HL-60 (cell line): Measurements from ENCODE around the gene AVP.

Source experiments
- GABPA ChIP-seq: IDR thresholded peaks from 2 replicates; pipeline ENCODE4 v1.6.1; 2012; ENCODE audit warnings: low read depth
- POLR2AphosphoS5 ChIP-seq: IDR thresholded peaks from 2 replicates; pipeline ENCODE4 v1.6.1; 2012; ENCODE audit warnings: low read depth
- SPI1 ChIP-seq: IDR thresholded peaks from 2 replicates; pipeline ENCODE4 v1.6.1; 2012; ENCODE audit warnings: low read depth, mild to moderate bottlenecking, borderline replicate concordance
- TF ChIP-seq, protein P1 (sequence below): IDR thresholded peaks from one replicate; pipeline ENCODE4 v1.5.1; 2011; ENCODE audit warnings: low read length, control low read depth, inconsistent platforms; ENCODE audit not compliant: insufficient read depth
- TF ChIP-seq, protein P2 (sequence below): IDR thresholded peaks from 2 replicates; pipeline ENCODE4 v1.6.1; 2012; ENCODE audit warnings: low read depth; ENCODE audit not compliant: insufficient replicate concordance

DNA sequence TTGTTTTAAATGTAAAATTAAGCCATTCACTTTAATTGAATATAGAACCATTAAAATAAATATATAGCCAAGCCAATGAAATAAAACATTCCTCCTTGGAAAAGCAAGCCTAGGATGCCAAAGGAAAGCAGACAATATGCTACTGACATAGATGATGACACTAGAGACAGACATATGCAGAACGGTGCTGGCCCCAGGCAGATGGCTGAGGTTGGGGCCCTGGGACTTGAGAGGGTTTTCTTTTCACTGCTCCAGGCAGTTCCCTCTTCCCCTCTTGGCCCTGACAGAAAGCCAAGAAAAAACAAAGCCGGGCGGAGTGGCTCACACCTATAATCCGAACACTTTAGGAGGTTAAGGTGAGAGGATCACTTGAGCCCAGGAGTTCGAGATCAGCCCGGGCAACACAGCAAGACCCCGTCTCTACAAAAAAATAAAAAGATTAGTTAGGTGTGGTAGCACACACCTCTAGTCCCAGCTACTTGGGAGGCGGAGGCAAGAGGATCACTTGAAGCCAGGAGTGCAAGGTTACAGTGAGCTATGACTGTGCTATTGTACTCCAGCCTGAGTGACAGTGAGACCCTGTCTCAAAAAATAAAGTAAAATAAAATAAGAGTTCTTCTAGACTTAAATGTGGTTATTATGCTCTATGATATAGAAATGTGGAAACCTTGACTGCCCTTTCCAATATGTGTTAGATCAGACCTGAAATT lies 43.9 kb upstream of the AVP start:
- TF ChIP-seq, protein P1, sequence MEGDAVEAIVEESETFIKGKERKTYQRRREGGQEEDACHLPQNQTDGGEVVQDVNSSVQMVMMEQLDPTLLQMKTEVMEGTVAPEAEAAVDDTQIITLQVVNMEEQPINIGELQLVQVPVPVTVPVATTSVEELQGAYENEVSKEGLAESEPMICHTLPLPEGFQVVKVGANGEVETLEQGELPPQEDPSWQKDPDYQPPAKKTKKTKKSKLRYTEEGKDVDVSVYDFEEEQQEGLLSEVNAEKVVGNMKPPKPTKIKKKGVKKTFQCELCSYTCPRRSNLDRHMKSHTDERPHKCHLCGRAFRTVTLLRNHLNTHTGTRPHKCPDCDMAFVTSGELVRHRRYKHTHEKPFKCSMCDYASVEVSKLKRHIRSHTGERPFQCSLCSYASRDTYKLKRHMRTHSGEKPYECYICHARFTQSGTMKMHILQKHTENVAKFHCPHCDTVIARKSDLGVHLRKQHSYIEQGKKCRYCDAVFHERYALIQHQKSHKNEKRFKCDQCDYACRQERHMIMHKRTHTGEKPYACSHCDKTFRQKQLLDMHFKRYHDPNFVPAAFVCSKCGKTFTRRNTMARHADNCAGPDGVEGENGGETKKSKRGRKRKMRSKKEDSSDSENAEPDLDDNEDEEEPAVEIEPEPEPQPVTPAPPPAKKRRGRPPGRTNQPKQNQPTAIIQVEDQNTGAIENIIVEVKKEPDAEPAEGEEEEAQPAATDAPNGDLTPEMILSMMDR, result no peak
- TF ChIP-seq POLR2AphosphoS5, result no peak
- no peak for TF ChIP-seq GABPA
- TF ChIP-seq, protein P2, sequence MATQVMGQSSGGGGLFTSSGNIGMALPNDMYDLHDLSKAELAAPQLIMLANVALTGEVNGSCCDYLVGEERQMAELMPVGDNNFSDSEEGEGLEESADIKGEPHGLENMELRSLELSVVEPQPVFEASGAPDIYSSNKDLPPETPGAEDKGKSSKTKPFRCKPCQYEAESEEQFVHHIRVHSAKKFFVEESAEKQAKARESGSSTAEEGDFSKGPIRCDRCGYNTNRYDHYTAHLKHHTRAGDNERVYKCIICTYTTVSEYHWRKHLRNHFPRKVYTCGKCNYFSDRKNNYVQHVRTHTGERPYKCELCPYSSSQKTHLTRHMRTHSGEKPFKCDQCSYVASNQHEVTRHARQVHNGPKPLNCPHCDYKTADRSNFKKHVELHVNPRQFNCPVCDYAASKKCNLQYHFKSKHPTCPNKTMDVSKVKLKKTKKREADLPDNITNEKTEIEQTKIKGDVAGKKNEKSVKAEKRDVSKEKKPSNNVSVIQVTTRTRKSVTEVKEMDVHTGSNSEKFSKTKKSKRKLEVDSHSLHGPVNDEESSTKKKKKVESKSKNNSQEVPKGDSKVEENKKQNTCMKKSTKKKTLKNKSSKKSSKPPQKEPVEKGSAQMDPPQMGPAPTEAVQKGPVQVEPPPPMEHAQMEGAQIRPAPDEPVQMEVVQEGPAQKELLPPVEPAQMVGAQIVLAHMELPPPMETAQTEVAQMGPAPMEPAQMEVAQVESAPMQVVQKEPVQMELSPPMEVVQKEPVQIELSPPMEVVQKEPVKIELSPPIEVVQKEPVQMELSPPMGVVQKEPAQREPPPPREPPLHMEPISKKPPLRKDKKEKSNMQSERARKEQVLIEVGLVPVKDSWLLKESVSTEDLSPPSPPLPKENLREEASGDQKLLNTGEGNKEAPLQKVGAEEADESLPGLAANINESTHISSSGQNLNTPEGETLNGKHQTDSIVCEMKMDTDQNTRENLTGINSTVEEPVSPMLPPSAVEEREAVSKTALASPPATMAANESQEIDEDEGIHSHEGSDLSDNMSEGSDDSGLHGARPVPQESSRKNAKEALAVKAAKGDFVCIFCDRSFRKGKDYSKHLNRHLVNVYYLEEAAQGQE, result no peak
- no peak for TF ChIP-seq SPI1
